HG03432 (cell line): ENCODE results near the gene OBSCN.
"Not testable (repeated sequence)": the region's sequence is repeated elsewhere in the genome, so short reads cannot be mapped to it uniquely, and the experiment has no call there.

Experiments
- ATAC-seq: cut with Tn5 transposase; IDR thresholded peaks from one replicate; pipeline ENCODE4 v1.9.1; 2021; ENCODE audit warnings: mild to moderate bottlenecking, moderate library complexity; ENCODE audit not compliant: unreplicated experiment

Gene OBSCN

GRCh38 chr1:228256626-228257375 is 49.0 kb downstream of the OBSCN start:
- ATAC-seq = no peak

GRCh38 chr1:228258486-228258885 is 50.6 kb downstream of the OBSCN start:
- no peak for ATAC-seq

GRCh38 chr1:228259368-228259894 is 51.6 kb downstream of the OBSCN start:
- no peak for ATAC-seq

- ATAC-seq = no peak
These were observed 52.1 kb downstream of the OBSCN start for GRCh38 chr1:228259951-228260350.

GRCh38 chr1:228261706-228262105 is 53.9 kb downstream of the OBSCN start:
- no peak for ATAC-seq

- no peak for ATAC-seq
These were observed 54.6 kb downstream of the OBSCN start for GRCh38 chr1:228262475-228262874.

- ATAC-seq = no peak
These were observed 55.8 kb downstream of the OBSCN start for GRCh38 chr1:228263636-228264035.

GRCh38 chr1:228264090-228264829 is 56.4 kb downstream of the OBSCN start:
- ATAC-seq = no peak

GRCh38 chr1:228265167-228265566 is 57.3 kb downstream of the OBSCN start:
- no peak for ATAC-seq

- no peak for ATAC-seq
These were observed 60.4 kb downstream of the OBSCN start for GRCh38 chr1:228267962-228268880.

- no peak for ATAC-seq
These were observed 61.0 kb downstream of the OBSCN start for GRCh38 chr1:228268881-228269265.

GRCh38 chr1:228269431-228269830 is 61.6 kb downstream of the OBSCN start:
- not testable (repeated sequence) for ATAC-seq

- no peak for ATAC-seq
These were observed 62.2 kb downstream of the OBSCN start for GRCh38 chr1:228270032-228270431.

GRCh38 chr1:228271701-228272251 is 63.9 kb downstream of the OBSCN start:
- no peak for ATAC-seq

GRCh38 chr1:228272331-228272791 is 64.5 kb downstream of the OBSCN start:
- ATAC-seq = no peak

- ATAC-seq = no peak
These were observed 65.2 kb downstream of the OBSCN start for GRCh38 chr1:228272831-228273571.

GRCh38 chr1:228273720-228274451 is 66.0 kb downstream of the OBSCN start:
- no peak for ATAC-seq

- ATAC-seq = no peak
These were observed 66.8 kb downstream of the OBSCN start for GRCh38 chr1:228274452-228275178.

- no peak for ATAC-seq
These were observed 67.3 kb downstream of the OBSCN start for GRCh38 chr1:228275179-228275429.
